Limb (tissue), 2 donors: ENCODE data around the gene TJP1.
"Not testable (repeated sequence)": the region's sequence is repeated elsewhere in the genome, so short reads cannot be mapped to it uniquely, and the experiment has no call there.

Source experiments
- DNase-seq, 2 donors: peaks; one replicate each; pipeline ENCODE4 v3.0.0-alpha.2; 2016; ENCODE audit errors: extremely low spot score in 2 of 2

The TJP1 gene

GRCh38 chr15:29756358-29757267 lies 65.7 kb downstream of the TJP1 start:
- DNase-seq, result no peak

GRCh38 chr15:29754009-29754408 lies 68.3 kb downstream of the TJP1 start:
- DNase-seq, result not testable (repeated sequence)

- DNase-seq, result no peak
Observed at GRCh38 chr15:29753506-29753905, 68.8 kb downstream of the TJP1 start.

- DNase-seq, result no peak
Observed at GRCh38 chr15:29750754-29751153, 71.5 kb downstream of the TJP1 start.

- no peak for DNase-seq
Observed at GRCh38 chr15:29749365-29750086, 72.7 kb downstream of the TJP1 start.

GRCh38 chr15:29747837-29748417 lies 74.3 kb downstream of the TJP1 start:
- DNase-seq, result peak in 1 of 2 donors; percentile 25

- DNase-seq, result no peak
Observed at GRCh38 chr15:29743475-29743874, 78.8 kb downstream of the TJP1 start.

GRCh38 chr15:29740692-29741311 lies 81.5 kb downstream of the TJP1 start:
- DNase-seq, result no peak

GRCh38 chr15:29736744-29737020 lies 85.6 kb downstream of the TJP1 start:
- DNase-seq, result no peak

- no peak for DNase-seq
Observed at GRCh38 chr15:29736012-29736743, 86.1 kb downstream of the TJP1 start.

GRCh38 chr15:29734917-29735572 lies 87.2 kb downstream of the TJP1 start:
- DNase-seq, result no peak

- DNase-seq, result no peak
Observed at GRCh38 chr15:29731865-29732264, 90.4 kb downstream of the TJP1 start.

- DNase-seq, result not testable (repeated sequence)
Observed at GRCh38 chr15:29730471-29730870, 91.8 kb downstream of the TJP1 start.

GRCh38 chr15:29728418-29728817 lies 93.8 kb downstream of the TJP1 start:
- DNase-seq, result no peak

- no peak for DNase-seq
Observed at GRCh38 chr15:29727871-29728270, 94.4 kb downstream of the TJP1 start.

- no peak for DNase-seq
Observed at GRCh38 chr15:29726553-29726952, 95.7 kb downstream of the TJP1 start.

GRCh38 chr15:29724026-29724425 lies 98.2 kb downstream of the TJP1 start:
- DNase-seq, result no peak

- no peak for DNase-seq
Observed at GRCh38 chr15:29713784-29714183, 108.5 kb downstream of the TJP1 start.

GRCh38 chr15:29712149-29712885 lies 110.0 kb downstream of the TJP1 start:
- DNase-seq, result no peak

- DNase-seq, result no peak
Observed at GRCh38 chr15:29711531-29711930, 110.7 kb downstream of the TJP1 start.
